Right atrium auricular region (tissue), 2 donors: ENCODE results near the gene DUSP10. TPM values are rescaled to one million over a fixed set of nuclear protein-coding genes. Genes with fewer than 3 reads are reported as not detected.

Experiments
- DNase-seq: peaks from one replicate; pipeline ENCODE4 v3.0.0-alpha.2; 2019; ENCODE audit warnings: low spot score
- H3K27ac ChIP-seq, 2 donors: fragments of 200-600 bp; sonication (generic); 1 replicate in 1 of 2; 2 replicates in 1 of 2; pipeline ENCODE4 v1.5.1; 2016 to 2019
- H3K27me3 ChIP-seq, 2 donors: fragments of 200-600 bp; sonication (generic); one replicate each; pipeline versions ENCODE4 v1.5.1 to v1.6.0; 2017 to 2019
- H3K36me3 ChIP-seq: fragments of 200-600 bp; sonication (generic); one replicate; pipeline ENCODE4 v1.5.1; 2016
- H3K4me1 ChIP-seq, 2 donors: fragments of 200-600 bp; sonication (generic); one replicate each; pipeline versions ENCODE4 v1.5.1 to v1.6.0; 2017 to 2019
- H3K4me3 ChIP-seq, 2 donors: fragments of 200-600 bp; sonication (generic); 1 replicate in 1 of 2; 2 replicates in 1 of 2; pipeline ENCODE4 v1.5.1; 2017 to 2019; ENCODE audit warnings: mild to moderate bottlenecking in 1 of 2, moderate library complexity in 1 of 2
- H3K9me3 ChIP-seq, 2 donors: fragments of 200-600 bp; sonication (generic); one replicate each; pipeline ENCODE4 v1.5.1; 2019
- total RNA-seq, 2 donors: library from RNA; depleted of rRNA; stranded (reverse); fragments of >200 nt; gene quantifications; one replicate each; pipeline ENCODE4 v1.1.0, GENCODE V29; 2016
- TF ChIP-seq, protein P1 (sequence below), 2 donors: fragments of 200-600 bp; sonication (generic); IDR thresholded peaks; one replicate each; pipeline ENCODE4 v1.5.1; 2019; ENCODE audit warnings: antibody characterized with exemption in 2 of 2

DUSP10 gene
- total RNA-seq, 2 donors from 2014 or later, result 3.3 to 6.4 TPM

GRCh38 chr1:221692643-221693042, 49.2 kb downstream of the DUSP10 start:
- Histone ChIP-seq H3K9me3 (peaks cover 0 to 4% of the 10 kb centered on the region in 2 donors), H3K4me1 (no peaks in the 10 kb centered on the region), H3K4me3 (no peak overlapping the region)

DNA sequence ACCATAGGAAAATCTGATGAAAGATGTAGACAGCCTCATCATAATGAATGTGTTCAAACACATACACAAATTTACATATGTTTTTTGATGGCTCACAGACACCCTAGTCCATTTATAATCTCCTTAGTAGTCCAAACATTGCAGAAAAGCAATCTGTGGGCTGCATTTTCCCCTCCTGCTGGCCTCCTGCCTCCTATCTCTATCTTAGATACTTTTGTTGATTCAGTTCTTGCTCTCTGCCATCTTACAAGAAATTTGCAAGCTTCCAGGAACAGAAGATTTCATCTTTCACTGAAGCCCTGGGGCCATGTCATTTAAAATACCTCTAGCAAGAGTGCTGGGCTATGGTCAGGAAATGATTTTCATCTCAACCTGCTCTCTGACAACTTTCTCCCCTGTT, 50.6 kb downstream of the DUSP10 start:
- peaks cover 0 to 4% of the 10 kb centered on the region in 2 donors for H3K9me3 ChIP-seq
- DNase-seq, result no peak
- H3K27me3 ChIP-seq, result no peaks in the 10 kb centered on the region
- no peaks in the 10 kb centered on the region for H3K36me3 ChIP-seq
- TF ChIP-seq, protein P1, sequence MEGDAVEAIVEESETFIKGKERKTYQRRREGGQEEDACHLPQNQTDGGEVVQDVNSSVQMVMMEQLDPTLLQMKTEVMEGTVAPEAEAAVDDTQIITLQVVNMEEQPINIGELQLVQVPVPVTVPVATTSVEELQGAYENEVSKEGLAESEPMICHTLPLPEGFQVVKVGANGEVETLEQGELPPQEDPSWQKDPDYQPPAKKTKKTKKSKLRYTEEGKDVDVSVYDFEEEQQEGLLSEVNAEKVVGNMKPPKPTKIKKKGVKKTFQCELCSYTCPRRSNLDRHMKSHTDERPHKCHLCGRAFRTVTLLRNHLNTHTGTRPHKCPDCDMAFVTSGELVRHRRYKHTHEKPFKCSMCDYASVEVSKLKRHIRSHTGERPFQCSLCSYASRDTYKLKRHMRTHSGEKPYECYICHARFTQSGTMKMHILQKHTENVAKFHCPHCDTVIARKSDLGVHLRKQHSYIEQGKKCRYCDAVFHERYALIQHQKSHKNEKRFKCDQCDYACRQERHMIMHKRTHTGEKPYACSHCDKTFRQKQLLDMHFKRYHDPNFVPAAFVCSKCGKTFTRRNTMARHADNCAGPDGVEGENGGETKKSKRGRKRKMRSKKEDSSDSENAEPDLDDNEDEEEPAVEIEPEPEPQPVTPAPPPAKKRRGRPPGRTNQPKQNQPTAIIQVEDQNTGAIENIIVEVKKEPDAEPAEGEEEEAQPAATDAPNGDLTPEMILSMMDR (IDR thresholded peaks at IDR 0.05), result no peak
- H3K27ac ChIP-seq, result no peak overlapping the region
- H3K4me3 ChIP-seq, result no peak overlapping the region
- no peaks in the 10 kb centered on the region for H3K4me1 ChIP-seq

More at GRCh38 chr1:221692643-221693042, 49.2 kb downstream of the DUSP10 start:
- no peak overlapping the region for H3K27ac ChIP-seq
- no peak for DNase-seq
- TF ChIP-seq, protein P1 (IDR thresholded peaks at IDR 0.05), result no peak
- H3K27me3 ChIP-seq, result no peaks in the 10 kb centered on the region
- no peaks in the 10 kb centered on the region for H3K36me3 ChIP-seq

GRCh38 chr1:221690858-221691257, 51.0 kb downstream of the DUSP10 start:
- TF ChIP-seq, protein P1 (IDR thresholded peaks at IDR 0.05), result no peak
- H3K4me1 ChIP-seq, result no peaks in the 10 kb centered on the region
- H3K4me3 ChIP-seq, result no peak overlapping the region
- DNase-seq, result no peak
- H3K9me3 ChIP-seq, result peaks cover 0 to 4% of the 10 kb centered on the region in 2 donors
- H3K27me3 ChIP-seq, result no peaks in the 10 kb centered on the region
- no peak overlapping the region for H3K27ac ChIP-seq
- H3K36me3 ChIP-seq, result no peaks in the 10 kb centered on the region

DNA sequence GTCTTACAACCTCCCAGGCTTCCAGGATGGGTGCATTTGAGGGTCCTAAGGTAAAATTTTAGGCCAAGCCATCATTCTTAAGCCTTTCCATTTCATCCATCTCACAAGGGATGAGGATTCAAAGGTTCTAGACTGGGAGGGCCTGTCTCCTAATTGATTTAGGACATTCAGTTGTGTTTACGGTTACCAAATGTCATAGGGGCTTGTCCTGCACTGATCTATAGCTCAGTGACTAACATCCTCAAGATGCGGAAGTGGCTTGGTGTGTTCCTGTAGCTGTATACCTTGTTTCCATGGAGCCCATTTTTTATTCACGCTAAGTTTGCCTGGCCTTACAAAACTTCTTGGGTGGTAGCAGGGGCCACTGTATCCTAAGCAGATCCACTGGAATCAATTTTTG, 52.8 kb downstream of the DUSP10 start:
- TF ChIP-seq, protein P1 (IDR thresholded peaks at IDR 0.05), result no peak
- no peaks in the 10 kb centered on the region for H3K4me1 ChIP-seq
- DNase-seq, result no peak
- peak overlapping the region in 1 of 2 donors; percentile 83 for H3K27ac ChIP-seq
- no peaks in the 10 kb centered on the region for H3K36me3 ChIP-seq
- H3K9me3 ChIP-seq, result peaks cover 0 to 4% of the 10 kb centered on the region in 2 donors
- no peak overlapping the region for H3K4me3 ChIP-seq
- H3K27me3 ChIP-seq, result no peaks in the 10 kb centered on the region

GRCh38 chr1:221688488-221688843, 53.4 kb downstream of the DUSP10 start:
- Histone ChIP-seq H3K27ac (peak overlapping the region in 1 of 2 donors; percentile 83), H3K9me3 (peaks cover 0 to 2% of the 10 kb centered on the region in 2 donors), H3K4me3 (no peak overlapping the region), H3K36me3 (no peaks in the 10 kb centered on the region), H3K27me3 (no peaks in the 10 kb centered on the region), H3K4me1 (no peaks in the 10 kb centered on the region)
- no peak for DNase-seq
- TF ChIP-seq, protein P1 (IDR thresholded peaks at IDR 0.05), result no peak

- Histone ChIP-seq H3K27ac (peak overlapping the region; percentile 60 to 83), H3K27me3 (no peaks in the 10 kb centered on the region), H3K36me3 (no peaks in the 10 kb centered on the region), H3K4me3 (no peak overlapping the region), H3K4me1 (no peaks in the 10 kb centered on the region), H3K9me3 (no peaks in the 10 kb centered on the region)
- TF ChIP-seq, protein P1 (IDR thresholded peaks at IDR 0.05), result no peak
- no peak for DNase-seq
Measured at GRCh38 chr1:221687836-221688487, 53.9 kb downstream of the DUSP10 start.
